Nucleus accumbens (tissue), 56 donors: ENCODE data around the gene SSC5D.

Source experiments
- DNase-seq, 56 donors: peaks; one replicate each; lab custom pipeline; 2025; lab: John Stamatoyannopoulos, UW

The SSC5D gene

GRCh38 chr19:55550321-55550650, 62.0 kb downstream of the SSC5D start:
- no peak for DNase-seq

- no peak for DNase-seq
These were observed 64.0 kb downstream of the SSC5D start for GRCh38 chr19:55552206-55552605.

- DNase-seq: no peak
These were observed 64.4 kb downstream of the SSC5D start for GRCh38 chr19:55552620-55553019.

GRCh38 chr19:55553217-55554182, 65.3 kb downstream of the SSC5D start:
- no peak for DNase-seq

- DNase-seq: no peak
These were observed 66.1 kb downstream of the SSC5D start for GRCh38 chr19:55554302-55554701.

- DNase-seq: no peak
These were observed 66.5 kb downstream of the SSC5D start for GRCh38 chr19:55554741-55555152.

GRCh38 chr19:55559684-55560083, 71.4 kb downstream of the SSC5D start:
- no peak for DNase-seq

GRCh38 chr19:55563261-55563690, 75.0 kb downstream of the SSC5D start:
- DNase-seq: no peak

- DNase-seq: no peak
These were observed 78.6 kb downstream of the SSC5D start for GRCh38 chr19:55566823-55567222.

GRCh38 chr19:55567708-55568328, 79.6 kb downstream of the SSC5D start:
- DNase-seq: no peak
